GM23338 (cell line): ENCODE data around the gene ROR1. TPM values are rescaled to one million over a fixed set of nuclear protein-coding genes. Genes with fewer than 3 reads are reported as not detected.

Experiments used
- ATAC-seq: fragments of 200-7000 bp; cut with Tn5 transposase; 3 replicates; pipeline ENCODE4 v1.9.1; 2020
- DNase-seq: peaks from one replicate; pipeline ENCODE4 v3.0.0-alpha.2; 2015; ENCODE audit warnings: low spot score
- H2AFZ ChIP-seq: fragments of 200-600 bp; sonication (generic); 2 replicates; pipeline ENCODE4 v1.8.0; 2016; ENCODE audit warnings: antibody characterized with exemption, mild to moderate bottlenecking, moderate library complexity
- H3F3A ChIP-seq: fragments of 200-600 bp; sonication (generic); replicated peaks from 2 replicates; pipeline ENCODE4 v1.8.0; 2017; ENCODE audit warnings: antibody characterized with exemption, mixed run types, low read depth
- H3K27ac ChIP-seq: fragments of 200-600 bp; sonication (generic); 2 replicates; pipeline ENCODE4 v1.6.1; 2016; ENCODE audit warnings: low read depth
- H3K27me3 ChIP-seq: fragments of 200-600 bp; sonication (generic); 2 replicates; pipeline ENCODE4 v1.8.0; 2016; ENCODE audit warnings: mild to moderate bottlenecking, mixed run types, moderate library complexity; ENCODE audit not compliant: insufficient read depth
- H3K36me3 ChIP-seq: fragments of 200-600 bp; sonication (generic); 2 replicates; pipeline ENCODE4 v1.8.0; 2016; ENCODE audit warnings: mild to moderate bottlenecking; ENCODE audit not compliant: insufficient read depth
- H3K4me1 ChIP-seq: fragments of 200-600 bp; sonication (generic); 2 replicates; pipeline ENCODE4 v1.8.0; 2016; ENCODE audit warnings: mild to moderate bottlenecking, moderate library complexity; ENCODE audit not compliant: insufficient read depth
- H3K4me2 ChIP-seq: fragments of 200-600 bp; sonication (generic); 2 replicates; pipeline ENCODE4 v1.7.1; 2017; ENCODE audit warnings: mixed run types
- H3K4me3 ChIP-seq: fragments of 200-600 bp; sonication (generic); 2 replicates; pipeline ENCODE4 v1.6.1; 2016; ENCODE audit warnings: mixed run types
- H3K79me2 ChIP-seq: fragments of 200-600 bp; sonication (generic); replicated peaks from 2 replicates; pipeline ENCODE4 v1.8.0; 2017; ENCODE audit warnings: mild to moderate bottlenecking; ENCODE audit not compliant: insufficient read depth
- H3K9me2 ChIP-seq: fragments of 200-600 bp; sonication (generic); 2 replicates; pipeline ENCODE4 v1.8.0; 2017; ENCODE audit not compliant: insufficient read depth
- H4K20me1 ChIP-seq: fragments of 200-600 bp; sonication (generic); replicated peaks from 2 replicates; pipeline ENCODE4 v1.8.0; 2017; ENCODE audit warnings: mild to moderate bottlenecking; ENCODE audit not compliant: insufficient read depth
- H3K27ac Mint-ChIP-seq: 2 replicates; pipeline ENCODE4 v1.8.0; 2020; ENCODE audit warnings: inconsistent platforms, mild to moderate bottlenecking, moderate library complexity, mixed read lengths
- H3K27me3 Mint-ChIP-seq: 3 replicates; pipeline ENCODE4 v1.8.0; 2022; ENCODE audit warnings: low read depth, mild to moderate bottlenecking, moderate library complexity, mixed read lengths, inconsistent platforms; ENCODE audit not compliant: insufficient read depth, poor library complexity
- H3K36me3 Mint-ChIP-seq: 3 replicates; pipeline ENCODE4 v1.8.0; 2021; ENCODE audit warnings: low read depth, mild to moderate bottlenecking, inconsistent platforms, moderate library complexity, mixed read lengths
- H3K4me1 Mint-ChIP-seq: 3 replicates; pipeline ENCODE4 v1.8.0; 2020; ENCODE audit warnings: mild to moderate bottlenecking, inconsistent platforms, mixed read lengths
- H3K4me3 Mint-ChIP-seq: 3 replicates; pipeline ENCODE4 v1.8.0; 2021; ENCODE audit warnings: moderate library complexity, mild to moderate bottlenecking, inconsistent platforms, mixed read lengths
- H3K9me3 Mint-ChIP-seq: 3 replicates; pipeline ENCODE4 v1.8.0; 2020; ENCODE audit warnings: moderate library complexity, mild to moderate bottlenecking, inconsistent platforms, mixed read lengths
- EZH2 ChIP-seq: fragments of 200-600 bp; sonication (generic); IDR thresholded peaks from one replicate; pipeline ENCODE4 v1.8.0; 2017; ENCODE audit warnings: antibody characterized with exemption, mild to moderate bottlenecking, low read depth; ENCODE audit not compliant: unreplicated experiment
- EZH2phosphoT487 ChIP-seq: fragments of 200-600 bp; sonication (generic); IDR thresholded peaks from one replicate; pipeline ENCODE4 v1.8.1; 2018; ENCODE audit warnings: antibody characterized with exemption; ENCODE audit not compliant: unreplicated experiment
- JUNB ChIP-seq: IDR thresholded peaks from one replicate; pipeline ENCODE4 v1.6.1; 2016; ENCODE audit warnings: antibody characterized with exemption; ENCODE audit not compliant: unreplicated experiment
- NANOG ChIP-seq: IDR thresholded peaks from 2 replicates; pipeline ENCODE4 v1.6.1; 2016; ENCODE audit warnings: antibody characterized with exemption, borderline replicate concordance
- polyA plus RNA-seq: library from polyadenylated mRNA; unstranded; fragments of >200 nt; fragmentation: Nextera tagmentation; extraction: Ambion mirVana; gene quantifications from 2 replicates; pipeline ENCODE4 v1.2.1, GENCODE V29; 2016
- total RNA-seq: library from RNA; depleted of rRNA; stranded (reverse); fragments of >200 nt; shearing (Covaris generic); gene quantifications from 2 replicates; pipeline ENCODE4 v1.2.3, GENCODE V29; 2014
- TF ChIP-seq, protein P1 (sequence below): fragments of 250-450 bp; sonication (Bioruptor Pico); IDR thresholded peaks from 2 replicates; pipeline ENCODE4 v1.5.0; 2020; ENCODE audit warnings: mild to moderate bottlenecking, moderate library complexity
- TF ChIP-seq, protein P2 (sequence below): IDR thresholded peaks from 2 replicates; pipeline ENCODE4 v1.6.1; 2016; ENCODE audit warnings: antibody characterized with exemption

The ROR1 gene
- total and polyA plus RNA-seq, 2 experiments from 2014 or later: 59.7 to 96.0 TPM

- TF ChIP-seq, protein P1, sequence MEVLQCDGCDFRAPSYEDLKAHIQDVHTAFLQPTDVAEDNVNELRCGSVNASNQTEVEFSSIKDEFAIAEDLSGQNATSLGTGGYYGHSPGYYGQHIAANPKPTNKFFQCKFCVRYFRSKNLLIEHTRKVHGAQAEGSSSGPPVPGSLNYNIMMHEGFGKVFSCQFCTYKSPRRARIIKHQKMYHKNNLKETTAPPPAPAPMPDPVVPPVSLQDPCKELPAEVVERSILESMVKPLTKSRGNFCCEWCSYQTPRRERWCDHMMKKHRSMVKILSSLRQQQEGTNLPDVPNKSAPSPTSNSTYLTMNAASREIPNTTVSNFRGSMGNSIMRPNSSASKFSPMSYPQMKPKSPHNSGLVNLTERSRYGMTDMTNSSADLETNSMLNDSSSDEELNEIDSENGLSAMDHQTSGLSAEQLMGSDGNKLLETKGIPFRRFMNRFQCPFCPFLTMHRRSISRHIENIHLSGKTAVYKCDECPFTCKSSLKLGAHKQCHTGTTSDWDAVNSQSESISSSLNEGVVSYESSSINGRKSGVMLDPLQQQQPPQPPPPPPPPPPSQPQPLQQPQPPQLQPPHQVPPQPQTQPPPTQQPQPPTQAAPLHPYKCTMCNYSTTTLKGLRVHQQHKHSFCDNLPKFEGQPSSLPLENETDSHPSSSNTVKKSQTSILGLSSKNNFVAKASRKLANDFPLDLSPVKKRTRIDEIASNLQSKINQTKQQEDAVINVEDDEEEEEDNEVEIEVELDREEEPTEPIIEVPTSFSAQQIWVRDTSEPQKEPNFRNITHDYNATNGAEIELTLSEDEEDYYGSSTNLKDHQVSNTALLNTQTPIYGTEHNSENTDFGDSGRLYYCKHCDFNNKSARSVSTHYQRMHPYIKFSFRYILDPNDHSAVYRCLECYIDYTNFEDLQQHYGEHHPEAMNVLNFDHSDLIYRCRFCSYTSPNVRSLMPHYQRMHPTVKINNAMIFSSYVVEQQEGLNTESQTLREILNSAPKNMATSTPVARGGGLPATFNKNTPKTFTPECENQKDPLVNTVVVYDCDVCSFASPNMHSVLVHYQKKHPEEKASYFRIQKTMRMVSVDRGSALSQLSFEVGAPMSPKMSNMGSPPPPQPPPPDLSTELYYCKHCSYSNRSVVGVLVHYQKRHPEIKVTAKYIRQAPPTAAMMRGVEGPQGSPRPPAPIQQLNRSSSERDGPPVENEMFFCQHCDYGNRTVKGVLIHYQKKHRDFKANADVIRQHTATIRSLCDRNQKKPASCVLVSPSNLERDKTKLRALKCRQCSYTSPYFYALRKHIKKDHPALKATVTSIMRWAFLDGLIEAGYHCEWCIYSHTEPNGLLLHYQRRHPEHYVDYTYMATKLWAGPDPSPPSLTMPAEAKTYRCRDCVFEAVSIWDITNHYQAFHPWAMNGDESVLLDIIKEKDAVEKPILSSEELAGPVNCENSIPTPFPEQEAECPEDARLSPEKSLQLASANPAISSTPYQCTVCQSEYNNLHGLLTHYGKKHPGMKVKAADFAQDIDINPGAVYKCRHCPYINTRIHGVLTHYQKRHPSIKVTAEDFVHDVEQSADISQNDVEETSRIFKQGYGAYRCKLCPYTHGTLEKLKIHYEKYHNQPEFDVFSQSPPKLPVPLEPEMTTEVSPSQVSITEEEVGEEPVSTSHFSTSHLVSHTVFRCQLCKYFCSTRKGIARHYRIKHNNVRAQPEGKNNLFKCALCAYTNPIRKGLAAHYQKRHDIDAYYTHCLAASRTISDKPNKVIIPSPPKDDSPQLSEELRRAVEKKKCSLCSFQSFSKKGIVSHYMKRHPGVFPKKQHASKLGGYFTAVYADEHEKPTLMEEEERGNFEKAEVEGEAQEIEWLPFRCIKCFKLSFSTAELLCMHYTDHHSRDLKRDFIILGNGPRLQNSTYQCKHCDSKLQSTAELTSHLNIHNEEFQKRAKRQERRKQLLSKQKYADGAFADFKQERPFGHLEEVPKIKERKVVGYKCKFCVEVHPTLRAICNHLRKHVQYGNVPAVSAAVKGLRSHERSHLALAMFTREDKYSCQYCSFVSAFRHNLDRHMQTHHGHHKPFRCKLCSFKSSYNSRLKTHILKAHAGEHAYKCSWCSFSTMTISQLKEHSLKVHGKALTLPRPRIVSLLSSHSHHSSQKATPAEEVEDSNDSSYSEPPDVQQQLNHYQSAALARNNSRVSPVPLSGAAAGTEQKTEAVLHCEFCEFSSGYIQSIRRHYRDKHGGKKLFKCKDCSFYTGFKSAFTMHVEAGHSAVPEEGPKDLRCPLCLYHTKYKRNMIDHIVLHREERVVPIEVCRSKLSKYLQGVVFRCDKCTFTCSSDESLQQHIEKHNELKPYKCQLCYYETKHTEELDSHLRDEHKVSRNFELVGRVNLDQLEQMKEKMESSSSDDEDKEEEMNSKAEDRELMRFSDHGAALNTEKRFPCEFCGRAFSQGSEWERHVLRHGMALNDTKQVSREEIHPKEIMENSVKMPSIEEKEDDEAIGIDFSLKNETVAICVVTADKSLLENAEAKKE (CRISPR knock-in tag): no peak
- no peak for TF ChIP-seq EZH2
- TF ChIP-seq EZH2phosphoT487: no peak
- TF ChIP-seq, protein P2, sequence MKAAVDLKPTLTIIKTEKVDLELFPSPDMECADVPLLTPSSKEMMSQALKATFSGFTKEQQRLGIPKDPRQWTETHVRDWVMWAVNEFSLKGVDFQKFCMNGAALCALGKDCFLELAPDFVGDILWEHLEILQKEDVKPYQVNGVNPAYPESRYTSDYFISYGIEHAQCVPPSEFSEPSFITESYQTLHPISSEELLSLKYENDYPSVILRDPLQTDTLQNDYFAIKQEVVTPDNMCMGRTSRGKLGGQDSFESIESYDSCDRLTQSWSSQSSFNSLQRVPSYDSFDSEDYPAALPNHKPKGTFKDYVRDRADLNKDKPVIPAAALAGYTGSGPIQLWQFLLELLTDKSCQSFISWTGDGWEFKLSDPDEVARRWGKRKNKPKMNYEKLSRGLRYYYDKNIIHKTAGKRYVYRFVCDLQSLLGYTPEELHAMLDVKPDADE: no peak
- TF ChIP-seq NANOG: no peak
These were observed 340.3 kb downstream of the ROR1 start (continued) for GRCh38 chr1:64114012-64114525.

DNA sequence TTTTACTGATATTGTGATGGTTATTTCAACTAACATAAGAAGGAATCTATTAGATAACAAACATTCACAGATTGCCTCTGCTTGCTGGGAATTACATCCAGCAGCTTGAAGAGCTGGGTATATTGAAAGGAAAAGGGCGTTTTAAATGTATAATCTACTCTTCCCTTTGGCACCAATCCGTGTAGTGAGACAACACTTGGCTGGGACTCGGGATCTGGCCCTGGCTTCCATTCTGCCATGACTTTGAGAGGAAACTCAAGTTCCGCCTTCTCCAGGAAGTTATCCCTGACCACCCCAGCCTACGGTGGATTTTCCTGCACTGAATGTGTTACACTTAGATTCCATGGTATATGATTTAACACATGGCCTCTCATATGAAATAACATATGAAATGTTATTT, 342.7 kb downstream of the ROR1 start:
- Histone ChIP-seq H3K4me1 (no peaks in the 10 kb centered on the region), H3F3A (no peaks in the 10 kb centered on the region), H3K9me2 (peaks cover 8% of the 10 kb centered on the region), H3K27me3 (no peaks in the 10 kb centered on the region), H4K20me1 (peaks cover 19% of the 10 kb centered on the region; the same call in 1 of the 2 replicates), H3K4me2 (no peak overlapping the region), H3K27ac (no peak overlapping the region), H3K4me3 (no peak overlapping the region), H3K79me2 (peaks cover 6% of the 10 kb centered on the region; the same call in 1 of the 2 replicates), H3K36me3 (no peaks in the 10 kb centered on the region), H2AFZ (no peak overlapping the region)
- no peak for ATAC-seq
- no peaks in the 10 kb centered on the region for H3K9me3 Mint-ChIP-seq
- H3K27me3 Mint-ChIP-seq: peaks cover 2% of the 10 kb centered on the region
- no peak overlapping the region for H3K4me3 Mint-ChIP-seq
- DNase-seq: no peak
- peaks cover 19% of the 10 kb centered on the region for H3K4me1 Mint-ChIP-seq
- no peak overlapping the region for H3K27ac Mint-ChIP-seq
- H3K36me3 Mint-ChIP-seq: no peaks in the 10 kb centered on the region
- TF ChIP-seq, protein P1 (CRISPR knock-in tag): no peak
- no peak for TF ChIP-seq JUNB
- TF ChIP-seq EZH2: no peak
